ENCODE results near the gene ZNF620. TPM values are rescaled to one million over a fixed set of nuclear protein-coding genes. Genes with fewer than 3 reads are reported as not detected.

The ZNF620 gene
- total RNA-seq, 1 donor from 2014 or later, result 6.4 TPM

DNA sequence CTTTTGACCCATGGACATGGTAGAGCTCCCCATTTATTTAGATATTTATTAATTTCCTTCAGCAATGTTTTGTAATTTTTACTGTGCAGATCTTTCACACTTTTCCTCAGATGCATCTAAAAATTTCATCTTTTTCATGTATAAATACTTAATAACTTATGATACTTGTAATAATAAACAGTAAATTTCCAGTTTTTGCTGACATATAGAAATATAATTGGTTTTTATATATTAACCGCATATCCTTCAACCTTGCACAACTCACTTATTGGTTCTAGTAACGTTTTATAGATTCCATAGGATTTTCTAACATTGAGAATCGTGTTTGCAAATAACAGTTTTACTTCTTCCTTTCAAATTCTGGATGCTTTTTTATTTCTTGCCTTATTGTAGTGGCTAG lies 15.4 kb downstream of the ZNF620 start:
- Histone ChIP-seq H3K36me3 (peaks cover 9% of the 10 kb centered on the region), H3K27me3 (ENCODE audit: low read depth) (no peaks in the 10 kb centered on the region), H3K4me1 (peaks cover 11% of the 10 kb centered on the region), H3K27ac (no peak overlapping the region), H3K9me3 (no peaks in the 10 kb centered on the region), H3K4me3 (no peak overlapping the region)
- DNase-seq (no peak), ATAC-seq (no peak)
- intact Hi-C loops (cut with DNase I), result no loop called here
- TF ChIP-seq, protein P1, sequence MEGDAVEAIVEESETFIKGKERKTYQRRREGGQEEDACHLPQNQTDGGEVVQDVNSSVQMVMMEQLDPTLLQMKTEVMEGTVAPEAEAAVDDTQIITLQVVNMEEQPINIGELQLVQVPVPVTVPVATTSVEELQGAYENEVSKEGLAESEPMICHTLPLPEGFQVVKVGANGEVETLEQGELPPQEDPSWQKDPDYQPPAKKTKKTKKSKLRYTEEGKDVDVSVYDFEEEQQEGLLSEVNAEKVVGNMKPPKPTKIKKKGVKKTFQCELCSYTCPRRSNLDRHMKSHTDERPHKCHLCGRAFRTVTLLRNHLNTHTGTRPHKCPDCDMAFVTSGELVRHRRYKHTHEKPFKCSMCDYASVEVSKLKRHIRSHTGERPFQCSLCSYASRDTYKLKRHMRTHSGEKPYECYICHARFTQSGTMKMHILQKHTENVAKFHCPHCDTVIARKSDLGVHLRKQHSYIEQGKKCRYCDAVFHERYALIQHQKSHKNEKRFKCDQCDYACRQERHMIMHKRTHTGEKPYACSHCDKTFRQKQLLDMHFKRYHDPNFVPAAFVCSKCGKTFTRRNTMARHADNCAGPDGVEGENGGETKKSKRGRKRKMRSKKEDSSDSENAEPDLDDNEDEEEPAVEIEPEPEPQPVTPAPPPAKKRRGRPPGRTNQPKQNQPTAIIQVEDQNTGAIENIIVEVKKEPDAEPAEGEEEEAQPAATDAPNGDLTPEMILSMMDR (IDR thresholded peaks at IDR 0.05), result no peak

DNA sequence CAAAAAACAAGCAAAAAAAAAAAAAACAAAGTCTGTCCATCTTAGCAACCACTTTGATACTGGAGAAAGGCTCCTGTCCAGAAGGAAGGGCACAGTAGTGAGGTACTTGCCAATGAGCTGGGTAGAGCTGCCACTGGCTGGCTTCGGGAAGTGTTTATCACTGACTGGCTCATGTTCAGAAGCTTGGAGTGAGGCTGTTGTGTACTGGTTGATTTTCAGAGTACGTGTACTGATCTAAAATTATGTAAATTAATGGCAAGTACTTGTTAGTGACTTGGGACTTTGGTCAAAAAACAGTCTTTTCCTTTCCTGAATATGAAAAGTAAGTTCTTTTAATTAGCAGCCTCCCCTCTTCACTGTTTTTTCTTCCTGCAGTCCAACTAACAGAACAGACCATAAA lies 17.9 kb downstream of the ZNF620 start:
- no peak overlapping the region for H3K4me3 ChIP-seq

DNA sequence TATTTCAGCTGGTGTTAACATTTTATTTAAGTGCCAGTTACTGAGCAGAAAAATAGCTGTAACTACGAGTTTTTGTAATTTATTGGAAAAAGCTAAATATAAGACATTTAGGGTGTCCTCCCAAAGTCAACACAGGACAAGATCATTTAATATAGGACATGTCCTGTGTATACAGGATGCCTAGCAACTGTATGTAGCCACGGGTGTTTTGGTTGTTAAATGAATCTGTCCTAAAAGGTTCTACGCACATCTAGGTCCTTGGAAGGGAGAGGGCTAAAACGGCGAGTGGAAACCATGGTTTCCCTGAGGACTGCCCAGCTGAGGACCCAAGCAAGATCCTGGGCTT lies 18.4 kb downstream of the ZNF620 start:
- ATAC-seq, result no peak
- no peaks in the 10 kb centered on the region for H3K9me3 ChIP-seq
- H3K36me3 ChIP-seq, result peaks cover 25% of the 10 kb centered on the region
- no peak for DNase-seq
- H3K27ac ChIP-seq, result peak overlapping the region; percentile 86
- H3K4me1 ChIP-seq, result peaks cover 13% of the 10 kb centered on the region
- peak overlapping the region; percentile 65 for H3K4me3 ChIP-seq
- intact Hi-C loops (cut with DNase I), result no loop called here
- TF ChIP-seq, protein P1 (IDR thresholded peaks at IDR 0.05), result no peak
- no peaks in the 10 kb centered on the region for H3K27me3 ChIP-seq (ENCODE audit: low read depth)

More for the DNA sequence above, 17.9 kb downstream of the ZNF620 start:
- TF ChIP-seq, protein P1 (IDR thresholded peaks at IDR 0.05), result no peak
- ATAC-seq (no peak), DNase-seq (no peak)
- H3K36me3 ChIP-seq, result peaks cover 21% of the 10 kb centered on the region
- intact Hi-C loops (cut with DNase I), result no loop called here
- H3K9me3 ChIP-seq, result no peaks in the 10 kb centered on the region
- peak overlapping the region; percentile 86 for H3K27ac ChIP-seq
- H3K27me3 ChIP-seq (ENCODE audit: low read depth), result no peaks in the 10 kb centered on the region
- H3K4me1 ChIP-seq, result peaks cover 13% of the 10 kb centered on the region

DNA sequence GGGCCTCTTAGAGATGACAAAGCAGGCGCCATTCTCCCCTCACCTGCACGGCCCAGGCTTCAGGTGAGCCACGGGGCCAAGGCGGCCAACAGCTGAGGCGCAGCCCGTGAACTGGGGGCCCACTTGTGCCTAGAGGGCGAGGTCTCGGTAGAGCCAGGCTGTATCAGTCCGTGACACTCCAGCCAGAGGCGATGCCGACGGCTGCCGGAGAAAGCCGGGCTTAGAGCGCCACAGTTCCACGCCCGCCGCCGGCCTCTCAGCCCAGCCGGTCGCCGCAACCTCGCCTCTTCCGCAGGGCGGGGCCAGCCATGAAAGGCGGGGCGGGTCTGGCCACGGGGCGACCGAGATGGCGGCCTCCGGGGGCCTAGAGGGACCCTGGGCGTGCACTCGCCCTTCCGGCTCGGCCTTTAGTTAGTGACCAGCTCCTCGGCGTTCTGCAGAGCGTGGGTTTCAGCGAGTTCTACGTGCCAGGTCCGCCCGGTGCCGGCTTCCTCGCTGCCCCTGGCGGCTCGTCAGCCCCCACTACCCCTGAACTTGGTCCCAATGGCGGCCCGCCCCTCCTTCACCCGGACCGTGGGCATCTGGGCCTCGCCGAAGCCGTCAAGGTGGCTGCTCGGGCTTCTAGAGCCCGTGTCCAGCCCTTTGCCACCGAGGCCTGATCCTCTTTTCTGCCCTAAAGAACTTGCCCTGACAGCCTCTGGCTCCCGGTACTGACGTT lies 18.9 kb downstream of the ZNF620 start, which contains the start of gene ZNF621:
Gene ZNF621 (plus strand): TSS at position 393 of the 718 bp plus-strand sequence. CDS start 881 bp downstream, outside the sequence.
- H3K27ac ChIP-seq, result peak within 1 kb of the TSS; percentile 86
- peak within 1 kb of the TSS; percentile 65 for H3K4me3 ChIP-seq
- peaks cover 13% of the 10 kb centered on the region for H3K4me1 ChIP-seq
- H3K36me3 ChIP-seq, result peaks cover 30% of the 10 kb centered on the region
- no peaks in the 10 kb centered on the region for H3K27me3 ChIP-seq (ENCODE audit: low read depth)
- TF ChIP-seq, protein P1 (IDR thresholded peaks at IDR 0.05), result peak; percentile 15
- DNase-seq (peak; percentile 95), ATAC-seq (peak; percentile 100)
- H3K9me3 ChIP-seq, result no peaks in the 10 kb centered on the region
- intact Hi-C loops (cut with DNase I), result no loop called here

DNA sequence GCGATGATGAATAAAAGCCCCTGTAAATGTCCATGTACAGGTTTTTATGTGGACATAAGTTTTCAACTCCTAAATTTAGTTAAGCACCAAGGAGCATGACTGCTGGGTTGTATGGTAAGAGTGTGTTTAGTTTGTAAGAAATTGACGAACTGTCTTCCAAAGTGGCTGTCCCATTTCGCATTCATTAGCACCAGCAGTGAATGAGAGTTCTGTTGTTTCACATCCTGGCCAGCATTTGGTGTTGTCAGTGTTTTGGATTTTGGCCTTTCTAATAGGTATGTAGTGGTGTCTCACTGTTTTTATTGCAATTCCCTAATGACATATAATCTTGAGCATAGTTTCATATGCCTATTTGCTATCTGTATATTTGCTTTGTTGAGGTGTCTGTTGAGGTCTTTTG lies 22.6 kb downstream of the ZNF620 start:
- no peak for DNase-seq
- no peak overlapping the region for H3K4me3 ChIP-seq
- ATAC-seq, result no peak
- peaks cover 13% of the 10 kb centered on the region for H3K4me1 ChIP-seq
- intact Hi-C loops (cut with DNase I), result no loop called here
- H3K27me3 ChIP-seq (ENCODE audit: low read depth), result no peaks in the 10 kb centered on the region
- H3K36me3 ChIP-seq, result peaks cover 67% of the 10 kb centered on the region
- H3K27ac ChIP-seq, result no peak overlapping the region
- TF ChIP-seq, protein P1 (IDR thresholded peaks at IDR 0.05), result no peak
- peaks cover 20% of the 10 kb centered on the region for H3K9me3 ChIP-seq
